LNCaP clone FGC (cell line): Measurements from ENCODE around the gene ZNF791.
"Not testable (repeated sequence)": the region's sequence is repeated elsewhere in the genome, so short reads cannot be mapped to it uniquely, and the experiment has no call there.

ENCODE experiments used
- DNase-seq: peaks from one replicate; pipeline ENCODE4 v3.0.0-alpha.2; 2011; ENCODE audit warnings: low read depth
- H3K4me3 ChIP-seq: 2 replicates; pipeline ENCODE4 v1.5.1; 2011; ENCODE audit warnings: mild to moderate bottlenecking, low read depth, low read length, control low read depth
- TF ChIP-seq, protein P1 (sequence below): IDR thresholded peaks from 2 replicates; pipeline ENCODE4 v1.5.1; 2012; ENCODE audit warnings: mild to moderate bottlenecking; ENCODE audit not compliant: control insufficient read depth, insufficient read depth; ENCODE audit errors: extremely low read depth

Gene ZNF791

DNA sequence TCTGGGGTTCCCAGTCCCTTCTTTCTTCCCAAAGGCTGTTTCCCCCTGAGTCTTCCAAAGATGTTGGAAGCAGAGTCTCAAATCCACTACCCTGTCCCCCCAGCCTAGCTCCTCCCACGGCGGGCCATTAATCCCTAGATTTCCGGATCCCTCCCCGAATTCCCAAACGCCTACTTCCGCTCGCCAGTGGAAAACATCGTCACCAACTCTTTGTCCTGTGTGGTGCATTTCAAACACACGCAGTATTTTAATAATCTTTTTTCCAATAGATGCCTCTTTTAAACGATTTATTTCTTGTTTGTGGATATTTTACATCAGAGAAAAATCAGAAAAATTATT, 610 bp downstream of the ZNF791 start:
- TF ChIP-seq, protein P1, sequence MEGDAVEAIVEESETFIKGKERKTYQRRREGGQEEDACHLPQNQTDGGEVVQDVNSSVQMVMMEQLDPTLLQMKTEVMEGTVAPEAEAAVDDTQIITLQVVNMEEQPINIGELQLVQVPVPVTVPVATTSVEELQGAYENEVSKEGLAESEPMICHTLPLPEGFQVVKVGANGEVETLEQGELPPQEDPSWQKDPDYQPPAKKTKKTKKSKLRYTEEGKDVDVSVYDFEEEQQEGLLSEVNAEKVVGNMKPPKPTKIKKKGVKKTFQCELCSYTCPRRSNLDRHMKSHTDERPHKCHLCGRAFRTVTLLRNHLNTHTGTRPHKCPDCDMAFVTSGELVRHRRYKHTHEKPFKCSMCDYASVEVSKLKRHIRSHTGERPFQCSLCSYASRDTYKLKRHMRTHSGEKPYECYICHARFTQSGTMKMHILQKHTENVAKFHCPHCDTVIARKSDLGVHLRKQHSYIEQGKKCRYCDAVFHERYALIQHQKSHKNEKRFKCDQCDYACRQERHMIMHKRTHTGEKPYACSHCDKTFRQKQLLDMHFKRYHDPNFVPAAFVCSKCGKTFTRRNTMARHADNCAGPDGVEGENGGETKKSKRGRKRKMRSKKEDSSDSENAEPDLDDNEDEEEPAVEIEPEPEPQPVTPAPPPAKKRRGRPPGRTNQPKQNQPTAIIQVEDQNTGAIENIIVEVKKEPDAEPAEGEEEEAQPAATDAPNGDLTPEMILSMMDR, result no peak
- peak; percentile 43 for DNase-seq

DNA sequence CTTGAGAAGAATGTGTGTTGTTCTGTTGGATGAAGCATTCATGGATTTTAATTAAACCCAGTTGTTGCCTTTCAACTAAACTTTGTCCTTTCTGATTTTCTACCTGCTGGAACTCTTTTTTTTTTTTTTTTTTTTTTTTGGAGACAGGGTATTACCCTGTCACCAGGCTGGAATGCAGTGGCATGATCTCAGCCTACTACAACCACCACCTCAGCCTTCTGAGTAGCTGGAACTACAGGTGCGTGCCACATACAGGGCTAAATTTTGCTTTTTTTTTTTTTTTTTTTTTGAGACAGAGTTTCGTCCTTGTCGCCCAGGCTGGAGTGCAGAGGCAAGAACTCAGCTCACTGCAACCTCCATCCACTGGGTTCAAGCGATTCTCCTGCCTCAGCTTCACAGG, 6.9 kb downstream of the ZNF791 start:
- H3K4me3 ChIP-seq, result no peak overlapping the region
- TF ChIP-seq, protein P1, result no peak
- no peak for DNase-seq

More for the DNA sequence above, 610 bp downstream of the ZNF791 start:
- H3K4me3 ChIP-seq, result peak overlapping the region; percentile 93

DNA sequence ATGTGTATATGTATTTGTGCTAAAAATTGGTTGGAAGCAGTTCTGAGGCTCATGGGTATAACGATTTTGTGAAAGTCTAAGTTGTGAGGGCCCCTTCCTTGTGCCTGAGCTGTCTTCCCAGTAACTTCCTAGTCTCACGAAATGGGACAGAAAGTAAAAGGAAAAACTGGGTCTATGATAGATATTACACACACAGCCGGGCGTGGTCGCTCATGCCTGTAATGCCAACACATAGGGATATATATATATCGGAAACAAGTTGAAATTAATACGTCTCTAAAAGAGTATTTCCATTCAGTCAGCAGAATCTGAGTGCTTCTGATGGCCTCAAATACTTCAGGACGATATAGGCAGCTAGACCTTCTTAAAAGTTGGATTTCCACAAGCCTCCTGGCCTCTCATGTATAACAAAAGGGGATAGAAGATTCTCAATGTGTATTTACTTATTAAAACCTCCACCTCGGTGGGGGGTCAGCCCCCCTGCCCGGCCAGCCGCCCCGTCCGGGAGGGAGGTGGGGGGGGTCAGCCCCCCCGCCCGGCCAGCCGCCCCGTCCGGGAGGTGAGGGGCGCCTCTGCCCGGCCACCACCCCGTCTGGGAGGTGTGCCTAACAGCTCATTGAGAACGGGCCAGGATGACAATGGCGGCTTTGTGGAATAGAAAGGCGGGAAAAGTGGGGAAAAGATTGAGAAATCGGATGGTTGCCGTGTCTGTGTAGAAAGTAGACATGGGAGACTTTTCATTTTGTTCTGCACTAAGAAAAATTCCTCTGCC, 10.7 kb downstream of the ZNF791 start:
- not testable (repeated sequence) for H3K4me3 ChIP-seq, DNase-seq

- DNase-seq, result no peak
- TF ChIP-seq, protein P1, result no peak
- H3K4me3 ChIP-seq, result no peak overlapping the region
These were observed 12.8 kb downstream of the ZNF791 start for GRCh38 chr19:12623361-12624031.

GRCh38 chr19:12626958-12627357, 16.2 kb downstream of the ZNF791 start:
- H3K4me3 ChIP-seq, result no peak overlapping the region
- TF ChIP-seq, protein P1, result no peak
- no peak for DNase-seq

DNA sequence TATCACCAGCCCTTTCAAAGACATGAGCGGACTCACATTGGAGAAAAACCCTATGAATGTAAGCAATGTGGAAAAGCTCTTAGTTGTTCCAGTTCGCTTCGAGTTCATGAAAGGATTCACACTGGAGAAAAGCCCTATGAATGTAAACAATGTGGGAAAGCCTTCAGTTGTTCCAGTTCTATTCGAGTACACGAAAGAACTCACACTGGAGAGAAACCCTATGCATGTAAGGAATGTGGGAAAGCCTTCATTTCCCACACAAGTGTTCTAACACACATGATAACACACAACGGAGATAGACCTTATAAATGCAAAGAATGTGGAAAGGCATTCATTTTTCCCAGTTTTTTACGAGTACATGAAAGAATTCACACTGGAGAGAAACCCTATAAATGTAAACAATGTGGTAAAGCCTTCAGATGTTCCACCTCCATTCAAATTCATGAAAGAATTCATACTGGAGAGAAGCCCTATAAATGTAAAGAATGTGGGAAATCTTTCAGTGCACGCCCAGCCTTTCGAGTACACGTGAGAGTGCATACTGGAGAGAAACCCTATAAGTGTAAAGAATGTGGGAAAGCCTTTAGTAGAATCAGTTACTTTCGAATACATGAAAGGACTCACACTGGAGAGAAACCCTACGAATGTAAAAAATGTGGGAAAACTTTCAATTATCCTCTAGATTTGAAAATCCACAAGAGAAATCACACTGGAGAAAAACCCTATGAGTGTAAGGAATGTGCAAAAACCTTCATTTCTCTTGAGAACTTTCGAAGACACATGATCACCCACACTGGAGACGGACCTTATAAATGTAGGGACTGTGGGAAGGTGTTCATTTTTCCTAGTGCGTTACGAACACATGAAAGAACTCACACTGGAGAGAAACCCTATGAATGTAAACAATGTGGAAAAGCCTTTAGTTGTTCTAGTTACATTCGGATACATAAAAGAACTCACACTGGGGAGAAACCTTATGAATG, 17.6 kb downstream of the ZNF791 start:
- DNase-seq, result no peak
- no peak overlapping the region for H3K4me3 ChIP-seq
- TF ChIP-seq, protein P1, result no peak

DNA sequence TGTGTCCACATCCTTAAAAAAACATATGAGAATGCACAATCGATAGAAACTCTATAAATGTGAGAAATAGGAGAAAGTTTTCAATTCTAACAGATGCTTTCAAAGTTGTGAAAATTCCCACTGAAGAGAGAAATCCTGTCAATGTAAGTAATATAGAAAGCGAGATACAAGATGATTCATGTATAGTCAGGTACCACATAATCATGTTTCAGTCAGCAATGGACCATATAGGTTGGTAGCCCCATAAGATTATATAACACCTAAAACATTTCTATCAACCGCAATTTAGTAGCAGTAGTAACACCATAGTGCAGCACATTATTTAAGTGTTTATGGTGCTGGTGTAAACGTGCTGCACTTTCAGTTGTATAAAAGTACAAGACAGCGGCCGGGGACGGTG, 18.5 kb downstream of the ZNF791 start:
- H3K4me3 ChIP-seq, result no peak overlapping the region
- TF ChIP-seq, protein P1, result no peak
- DNase-seq, result no peak
